Neural crest cell (in vitro differentiated cells): ENCODE results near the gene KIAA1614. TPM values are rescaled to one million over a fixed set of nuclear protein-coding genes. Genes with fewer than 3 reads are reported as not detected.
A peak's percentile ranks its signal among the peaks of the same experiment; 100 is the strongest.

Experiments used
- DNase-seq: peaks from one replicate; pipeline ENCODE4 v3.0.0; 2021; ENCODE audit warnings: low read depth, mixed read lengths, low spot score
- H3K27ac Mint-ChIP-seq: one replicate; pipeline ENCODE4 v1.8.0; 2021; ENCODE audit warnings: mild to moderate bottlenecking, mixed read lengths; ENCODE audit not compliant: unreplicated experiment
- H3K27me3 Mint-ChIP-seq: 2 replicates; pipeline ENCODE4 v1.8.0; 2021; ENCODE audit warnings: low read depth, mild to moderate bottlenecking, mixed read lengths
- H3K36me3 Mint-ChIP-seq: 2 replicates; pipeline ENCODE4 v1.8.0; 2021; ENCODE audit warnings: low read depth, mild to moderate bottlenecking, mixed read lengths
- H3K4me1 Mint-ChIP-seq: 2 replicates; pipeline ENCODE4 v1.8.0; 2021; ENCODE audit warnings: mixed read lengths
- H3K4me3 Mint-ChIP-seq: one replicate; pipeline ENCODE4 v1.8.0; 2021; ENCODE audit warnings: mild to moderate bottlenecking, mixed read lengths
- H3K9me3 Mint-ChIP-seq: 2 replicates; pipeline ENCODE4 v1.8.0; 2021; ENCODE audit warnings: mixed read lengths
- CTCF ChIP-seq: fragments of 200-600 bp; sonication (generic); conservative IDR thresholded peaks from 2 replicates; pipeline ENCODE4 v1.5.0; 2021; ENCODE audit warnings: antibody characterized with exemption, mild to moderate bottlenecking
- total RNA-seq: library from RNA; stranded (reverse); gene quantifications from 2 replicates; pipeline ENCODE4 v1.2.1, GENCODE V29; 2021

The KIAA1614 gene
- total RNA-seq, 1 donor from 2014 or later: 2.1 TPM

DNA sequence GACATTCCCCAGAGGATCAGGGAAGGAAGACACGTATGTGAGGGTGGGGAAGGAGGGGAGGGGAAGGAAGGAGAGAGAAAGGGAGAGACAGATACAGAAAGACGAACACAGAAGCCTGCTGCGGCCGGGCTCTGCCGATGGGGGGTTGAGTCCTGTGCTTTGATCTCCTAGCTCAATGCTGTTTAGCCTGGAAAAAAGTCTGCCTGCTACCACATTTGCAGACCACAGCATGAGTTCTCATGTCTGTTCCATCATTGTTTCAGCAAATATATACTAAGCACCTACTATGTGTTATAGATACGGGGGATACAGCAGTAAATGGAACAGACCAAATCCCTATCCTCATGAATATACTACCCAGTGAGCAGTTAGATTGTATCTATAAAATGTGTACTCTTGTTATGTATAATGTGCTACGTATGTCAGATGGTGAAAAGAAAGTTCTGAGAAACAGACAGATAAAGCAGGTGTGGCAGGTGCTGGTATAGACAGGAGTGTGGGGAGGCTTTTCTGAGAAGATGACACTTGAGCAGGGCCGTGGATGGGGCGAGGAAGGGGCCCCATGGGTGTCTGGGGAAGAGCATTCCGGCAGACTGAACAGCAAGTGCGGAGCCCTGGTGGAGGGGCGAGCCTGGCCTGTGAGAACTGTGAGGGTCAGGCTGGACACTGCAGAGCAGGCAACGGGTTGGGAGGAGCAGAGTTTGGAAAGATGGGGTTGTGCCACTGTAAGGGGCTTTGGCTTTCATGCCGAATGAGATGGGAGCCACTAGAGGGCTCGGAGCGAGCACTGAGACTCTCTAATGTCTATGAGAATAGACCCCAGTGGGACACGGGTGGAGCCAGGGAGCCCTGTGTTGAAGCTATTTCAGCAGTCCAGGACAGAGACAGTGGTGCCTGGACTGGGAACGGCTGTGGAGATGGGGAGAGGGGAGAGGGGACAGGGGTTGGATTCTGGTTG, 34.1 kb downstream of the KIAA1614 start:
- Mint-ChIP-seq H3K4me1 (peaks cover 9% of the 10 kb centered on the region), H3K9me3 (no peaks in the 10 kb centered on the region), H3K27ac (no peak overlapping the region), H3K27me3 (no peaks in the 10 kb centered on the region), H3K36me3 (peaks cover 11% of the 10 kb centered on the region), H3K4me3 (no peak overlapping the region)
- no peak for TF ChIP-seq CTCF
- DNase-seq: no peak

- Mint-ChIP-seq H3K9me3 (no peaks in the 10 kb centered on the region), H3K27ac (no peak overlapping the region), H3K36me3 (peaks cover 11% of the 10 kb centered on the region), H3K27me3 (no peaks in the 10 kb centered on the region), H3K4me1 (peaks cover 9% of the 10 kb centered on the region), H3K4me3 (no peak overlapping the region)
- TF ChIP-seq CTCF: no peak
- no peak for DNase-seq
Measured at GRCh38 chr1:180947499-180947885, 34.8 kb downstream of the KIAA1614 start.

DNA sequence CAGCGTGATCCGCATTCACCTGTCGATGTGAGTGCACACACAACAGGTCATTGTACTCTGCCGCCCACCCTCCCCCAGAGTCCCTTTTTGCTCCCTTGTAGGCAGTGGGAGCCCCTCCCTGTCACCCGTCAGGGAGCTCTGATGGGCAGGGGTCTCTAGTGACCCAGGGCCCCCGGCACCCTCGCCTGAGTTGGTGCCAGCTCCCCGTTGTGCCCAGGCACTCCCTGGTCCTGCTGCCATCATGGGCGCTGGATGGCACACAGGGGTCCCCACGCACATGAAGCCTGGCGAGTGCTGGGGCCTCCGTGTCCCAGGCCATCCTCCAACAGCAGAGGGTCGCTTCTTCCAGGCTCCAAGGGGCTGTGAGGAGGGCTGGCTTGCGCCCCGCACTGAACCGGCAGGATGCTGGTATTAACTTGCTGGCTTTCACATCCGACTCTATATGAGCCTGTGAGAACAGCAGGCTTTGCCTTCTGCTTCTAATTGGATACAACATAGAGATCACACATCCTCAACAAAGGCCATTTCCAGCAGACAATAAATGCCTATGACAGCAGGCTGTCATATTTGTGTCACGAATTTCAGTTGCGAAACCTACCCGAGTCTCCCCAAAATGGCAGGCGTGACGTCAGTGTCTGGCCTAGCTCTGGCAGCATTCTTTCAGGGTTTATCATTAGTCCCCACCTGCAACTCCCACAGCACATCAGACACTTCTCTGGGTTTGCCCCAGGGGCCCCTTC, 35.4 kb downstream of the KIAA1614 start:
- H3K36me3 Mint-ChIP-seq: peaks cover 11% of the 10 kb centered on the region
- DNase-seq: no peak
- H3K27me3 Mint-ChIP-seq: no peaks in the 10 kb centered on the region
- no peaks in the 10 kb centered on the region for H3K9me3 Mint-ChIP-seq
- H3K4me1 Mint-ChIP-seq: peaks cover 9% of the 10 kb centered on the region
- no peak overlapping the region for H3K4me3 Mint-ChIP-seq
- TF ChIP-seq CTCF: no peak
- H3K27ac Mint-ChIP-seq: peak overlapping the region; percentile 62

DNA sequence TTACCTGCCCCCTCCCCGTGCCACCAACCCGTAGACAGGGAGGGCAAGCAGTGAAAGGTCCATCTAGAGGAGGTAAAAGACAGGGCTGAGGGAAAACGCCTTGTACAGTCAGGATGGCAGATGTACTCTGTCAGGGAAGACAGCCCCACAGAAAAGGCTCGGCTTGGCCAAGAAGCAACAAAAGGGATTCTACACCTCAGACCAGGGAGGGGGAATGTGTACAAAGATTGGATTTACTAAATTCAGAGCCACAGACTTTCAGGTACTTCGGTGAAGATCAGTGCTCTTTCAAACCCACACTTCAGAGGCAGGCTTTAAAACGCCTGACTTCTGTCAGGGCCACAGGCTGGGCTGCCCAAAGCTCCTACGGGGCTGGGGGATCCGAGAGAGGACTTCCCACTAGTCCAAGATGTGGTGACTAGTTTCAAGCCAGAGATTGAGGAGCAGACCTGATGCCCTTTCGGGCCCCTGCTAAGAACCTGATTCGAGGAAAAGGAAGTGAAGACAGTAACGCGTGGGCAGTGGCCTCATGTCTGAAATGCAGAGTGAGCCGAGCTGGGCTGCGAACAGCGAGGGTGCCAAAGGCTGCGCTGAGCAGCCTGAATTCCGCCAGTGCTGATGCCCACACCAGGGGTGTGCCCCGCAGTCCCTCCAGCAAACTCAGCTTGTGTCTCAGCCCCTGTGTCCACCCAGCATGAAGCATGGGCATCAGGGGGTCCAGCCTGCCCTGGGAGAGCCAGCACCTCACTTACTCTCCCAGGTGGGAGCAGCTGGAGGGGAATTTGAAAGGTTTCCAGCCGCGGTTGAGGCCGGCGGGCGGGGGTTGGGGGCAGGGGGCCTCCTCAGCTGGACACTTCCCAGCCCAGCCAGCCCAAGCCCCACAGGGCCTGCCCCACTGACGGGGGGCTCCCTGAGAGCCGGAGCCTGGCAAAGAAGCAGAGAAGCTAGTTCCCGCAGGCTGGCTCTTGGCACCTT, 36.2 kb downstream of the KIAA1614 start:
- H3K4me3 Mint-ChIP-seq: no peak overlapping the region
- H3K9me3 Mint-ChIP-seq: no peaks in the 10 kb centered on the region
- peak overlapping the region; percentile 86 for H3K27ac Mint-ChIP-seq
- peaks cover 11% of the 10 kb centered on the region for H3K36me3 Mint-ChIP-seq
- no peak for TF ChIP-seq CTCF
- no peaks in the 10 kb centered on the region for H3K27me3 Mint-ChIP-seq
- no peak for DNase-seq
- peaks cover 9% of the 10 kb centered on the region for H3K4me1 Mint-ChIP-seq

GRCh38 chr1:180949616-180950000, 36.9 kb downstream of the KIAA1614 start:
- H3K27me3 Mint-ChIP-seq: no peaks in the 10 kb centered on the region
- H3K4me3 Mint-ChIP-seq: no peak overlapping the region
- DNase-seq: no peak
- TF ChIP-seq CTCF: no peak
- peaks cover 9% of the 10 kb centered on the region for H3K4me1 Mint-ChIP-seq
- H3K27ac Mint-ChIP-seq: peak overlapping the region; percentile 6
- H3K36me3 Mint-ChIP-seq: peaks cover 11% of the 10 kb centered on the region
- no peaks in the 10 kb centered on the region for H3K9me3 Mint-ChIP-seq
